EL (cell line): ENCODE data around the gene PIERCE2.
"Not testable (repeated sequence)": the region's sequence is repeated elsewhere in the genome, so short reads cannot be mapped to it uniquely, and the experiment has no call there.

Experiments
- DNase-seq: peaks from one replicate; pipeline ENCODE4 v3.0.0-alpha.2; 2016

The PIERCE2 gene

GRCh38 chr15:55434989-55435825 is 26.9 kb downstream of the PIERCE2 start:
- peak; percentile 55 for DNase-seq

DNA sequence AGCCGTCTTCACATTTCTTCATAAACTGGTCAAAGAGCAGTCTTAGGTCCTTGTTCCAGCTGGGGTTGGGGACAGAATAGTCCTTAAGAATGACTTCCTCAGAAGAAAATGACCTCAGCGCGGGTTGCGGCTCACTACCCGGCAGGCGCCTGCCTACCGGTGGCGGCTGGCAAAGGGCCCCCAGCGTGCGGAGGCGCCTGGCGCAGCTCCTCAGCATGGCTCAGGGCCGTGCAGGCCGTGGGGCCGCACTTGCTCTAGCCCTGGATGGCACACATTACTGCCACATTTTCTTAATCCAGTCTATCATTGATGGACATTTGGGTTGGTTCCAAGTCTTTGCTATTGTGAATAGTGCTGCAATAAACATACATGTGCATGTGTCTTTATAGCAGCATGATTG is 34.8 kb downstream of the PIERCE2 start:
- DNase-seq = not testable (repeated sequence)

DNA sequence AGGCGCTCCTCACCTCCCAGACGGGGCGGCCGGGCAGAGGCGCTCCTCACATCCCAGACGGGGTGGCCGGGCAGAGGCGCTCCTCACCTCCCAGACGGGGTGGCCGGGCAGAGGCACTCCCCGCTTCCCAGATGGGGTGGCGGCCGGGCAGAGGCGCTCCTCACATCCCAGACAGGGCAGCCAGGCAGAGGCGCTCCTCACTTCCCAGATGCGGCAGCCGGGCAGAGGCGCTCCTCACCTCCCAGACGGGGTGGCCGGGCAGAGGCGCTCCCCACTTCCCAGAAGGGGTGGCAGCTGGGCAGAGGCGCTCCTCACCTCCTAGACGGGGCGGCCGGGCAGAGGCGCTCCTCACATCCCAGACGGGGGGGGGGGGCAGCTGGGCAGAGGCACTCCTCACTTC is 37.6 kb downstream of the PIERCE2 start:
- not testable (repeated sequence) for DNase-seq

DNA sequence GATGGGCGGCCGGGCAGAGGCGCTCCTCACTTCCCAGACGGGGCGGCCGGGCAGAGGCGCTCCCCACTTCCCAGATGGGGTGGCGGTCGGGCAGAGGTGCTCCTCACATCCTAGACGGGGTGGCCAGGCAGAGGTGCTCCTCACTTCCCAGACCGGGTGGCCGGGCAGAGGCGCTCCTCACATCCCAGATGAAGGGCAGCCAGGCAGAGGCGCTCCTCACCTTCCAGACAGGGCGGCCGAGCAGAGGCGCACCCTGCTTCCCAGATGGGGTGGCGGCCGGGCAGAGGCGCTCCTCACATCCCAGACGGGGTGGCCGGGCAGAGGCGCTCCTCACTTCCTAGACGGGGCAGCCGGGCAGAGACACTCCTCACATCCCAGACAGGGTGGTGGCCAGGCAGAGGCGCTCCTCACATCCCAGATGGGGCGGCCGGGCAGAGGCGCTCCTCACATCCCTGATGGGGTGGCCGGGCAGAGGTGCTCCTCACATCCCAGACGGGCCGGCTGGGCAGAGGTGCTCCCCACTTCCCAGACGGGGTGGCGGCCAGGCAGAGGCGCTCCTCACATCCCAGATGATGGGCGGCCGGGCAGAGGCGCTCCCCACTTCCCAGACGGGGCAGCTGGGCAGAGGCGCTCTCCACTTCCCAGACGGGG is 38.2 kb downstream of the PIERCE2 start:
- not testable (repeated sequence) for DNase-seq

DNA sequence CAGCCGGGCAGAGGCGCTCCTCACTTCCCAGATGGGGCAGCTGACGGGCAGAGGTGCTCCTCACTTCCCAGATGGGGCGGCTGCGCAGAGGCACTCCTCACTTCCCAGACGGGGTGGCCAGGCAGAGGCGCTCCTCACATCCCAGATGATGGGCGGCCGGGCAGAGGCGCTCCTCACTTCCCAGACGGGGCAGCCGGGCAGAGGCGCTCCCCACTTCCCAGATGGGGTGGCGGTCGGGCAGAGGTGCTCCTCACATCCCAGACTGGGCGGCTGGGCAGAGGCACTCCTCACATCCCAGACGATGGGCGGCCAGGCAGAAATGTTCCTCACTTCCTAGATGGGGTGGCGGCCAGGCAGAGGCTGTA is 38.7 kb downstream of the PIERCE2 start:
- not testable (repeated sequence) for DNase-seq

- no peak for DNase-seq
Observed at GRCh38 chr15:55457401-55458022, 49.2 kb downstream of the PIERCE2 start.

GRCh38 chr15:55461447-55461846 is 53.2 kb downstream of the PIERCE2 start:
- DNase-seq = no peak

DNA sequence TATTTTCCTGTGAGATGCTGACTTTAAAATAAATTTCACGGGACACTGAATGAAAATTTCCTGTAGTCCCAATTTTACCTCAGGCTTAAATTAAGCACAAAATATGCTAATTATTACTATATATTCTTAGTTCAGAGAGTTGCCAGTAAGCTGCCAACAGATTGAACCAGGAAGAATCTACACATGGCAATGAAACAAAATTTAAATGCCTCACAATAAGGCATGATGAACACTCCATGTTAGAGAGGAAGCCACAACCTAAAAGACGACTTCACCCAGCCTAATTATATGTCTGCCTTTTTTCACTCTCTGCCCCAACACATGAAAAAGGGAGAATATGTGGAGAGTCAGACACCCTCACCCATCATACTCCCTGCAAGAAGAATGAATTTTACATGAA is 60.0 kb downstream of the PIERCE2 start:
- DNase-seq = no peak
